Activated CD4-positive, CD25-positive, alpha-beta regulatory T cell (primary cell): ENCODE measurements around the gene PHKA1.
A peak's percentile ranks its signal among the peaks of the same experiment; 100 is the strongest.
"Not testable (repeated sequence)": the region's sequence is repeated elsewhere in the genome, so short reads cannot be mapped to it uniquely, and the experiment has no call there.

Source experiments
- DNase-seq, 4 experiments: peaks; one replicate each; lab custom pipeline; 2025; lab: John Stamatoyannopoulos, UW

The PHKA1 gene

GRCh38 chrX:72572248-72573157, 141.6 kb downstream of the PHKA1 start, which contains the start of gene HDAC8:
HDAC8 (minus strand) TSS chrX:72572843; CDS start chrX:72572761, 82 bp downstream.
- DNase-seq = peak; percentile 1 to 7 (median 4)

GRCh38 chrX:72569786-72570185, 144.3 kb downstream of the PHKA1 start:
- DNase-seq = no peak

- no peak for DNase-seq
Observed at GRCh38 chrX:72568406-72569092, 145.6 kb downstream of the PHKA1 start.

GRCh38 chrX:72566448-72566847, 147.7 kb downstream of the PHKA1 start:
- DNase-seq = no peak

GRCh38 chrX:72559655-72560054, 154.5 kb downstream of the PHKA1 start:
- DNase-seq = not testable (repeated sequence)

GRCh38 chrX:72554448-72555140, 159.5 kb downstream of the PHKA1 start:
- no peak for DNase-seq

GRCh38 chrX:72552443-72552842, 161.7 kb downstream of the PHKA1 start:
- DNase-seq = not testable (repeated sequence)

GRCh38 chrX:72545990-72546389, 168.1 kb downstream of the PHKA1 start:
- DNase-seq = no peak

GRCh38 chrX:72540318-72540717, 173.8 kb downstream of the PHKA1 start:
- no peak for DNase-seq

- DNase-seq = no peak
Observed at GRCh38 chrX:72539822-72540221, 174.3 kb downstream of the PHKA1 start.

- no peak for DNase-seq
Observed at GRCh38 chrX:72536542-72536941, 177.6 kb downstream of the PHKA1 start.

GRCh38 chrX:72532366-72532765, 181.7 kb downstream of the PHKA1 start:
- no peak for DNase-seq
